Measurements from ENCODE around the gene GPR160.
"Not testable (repeated sequence)": the region's sequence is repeated elsewhere in the genome, so short reads cannot be mapped to it uniquely, and the experiment has no call there.

Gene GPR160

GRCh38 chr3:170037463-170038433, at the start of gene GPR160:
Gene GPR160, plus strand, starts transcription at chr3:170037995. Its CDS starts 45,978 bp downstream, at chr3:170083973.
- no peak for DNase-seq (ENCODE audit: low read depth)

GRCh38 chr3:169990431-169990830, 47.4 kb upstream of the GPR160 start:
- no peak for DNase-seq (ENCODE audit: low read depth)

- DNase-seq (ENCODE audit: low read depth), result no peak
Observed at GRCh38 chr3:169992156-169992555, 45.6 kb upstream of the GPR160 start.

GRCh38 chr3:169992781-169993180, 45.0 kb upstream of the GPR160 start:
- no peak for DNase-seq (ENCODE audit: low read depth)

- no peak for DNase-seq (ENCODE audit: low read depth)
Observed at GRCh38 chr3:169993761-169994160, 44.0 kb upstream of the GPR160 start.

- no peak for DNase-seq (ENCODE audit: low read depth)
Observed at GRCh38 chr3:169996063-169996462, 41.7 kb upstream of the GPR160 start.

GRCh38 chr3:169998668-169999131, 39.1 kb upstream of the GPR160 start:
- peak; percentile 89 for DNase-seq (ENCODE audit: low read depth)

- DNase-seq (ENCODE audit: low read depth), result no peak
Observed at GRCh38 chr3:169999433-169999832, 38.4 kb upstream of the GPR160 start.

GRCh38 chr3:170000051-170000450, 37.7 kb upstream of the GPR160 start:
- no peak for DNase-seq (ENCODE audit: low read depth)

- no peak for DNase-seq (ENCODE audit: low read depth)
Observed at GRCh38 chr3:170002231-170002630, 35.6 kb upstream of the GPR160 start.

GRCh38 chr3:170002879-170003278, 34.9 kb upstream of the GPR160 start:
- no peak for DNase-seq (ENCODE audit: low read depth)

GRCh38 chr3:170003881-170004356, 33.9 kb upstream of the GPR160 start:
- no peak for DNase-seq (ENCODE audit: low read depth)

- peak; percentile 38 for DNase-seq (ENCODE audit: low read depth)
Observed at GRCh38 chr3:170007031-170007663, 30.6 kb upstream of the GPR160 start.

- DNase-seq (ENCODE audit: low read depth), result no peak
Observed at GRCh38 chr3:170010498-170010897, 27.3 kb upstream of the GPR160 start.

GRCh38 chr3:170012683-170013400, 25.0 kb upstream of the GPR160 start:
- no peak for DNase-seq (ENCODE audit: low read depth)

GRCh38 chr3:170016057-170016456, 21.7 kb upstream of the GPR160 start:
- DNase-seq (ENCODE audit: low read depth), result no peak

GRCh38 chr3:170019306-170019705, 18.5 kb upstream of the GPR160 start:
- DNase-seq (ENCODE audit: low read depth), result not testable (repeated sequence)

- no peak for DNase-seq (ENCODE audit: low read depth)
Observed at GRCh38 chr3:170021083-170021482, 16.7 kb upstream of the GPR160 start.

- no peak for DNase-seq (ENCODE audit: low read depth)
Observed at GRCh38 chr3:170022336-170022735, 15.5 kb upstream of the GPR160 start.

- DNase-seq (ENCODE audit: low read depth), result no peak
Observed at GRCh38 chr3:170023165-170023564, 14.6 kb upstream of the GPR160 start.

- no peak for DNase-seq (ENCODE audit: low read depth)
Observed at GRCh38 chr3:170024581-170024980, 13.2 kb upstream of the GPR160 start.
